Keratinocyte (primary cell): ENCODE measurements around the gene TBC1D30. TPM values are rescaled to one million over a fixed set of nuclear protein-coding genes. Genes with fewer than 3 reads are reported as not detected.

Source experiments
- DNase-seq: peaks from one replicate; pipeline ENCODE4 v3.0.0-alpha.2; 2011; ENCODE audit warnings: low read depth, missing footprints, low spot score
- FAIRE-seq: peaks from 2 replicates; lab custom pipeline; 2011; peaks lifted over from hg19 to GRCh38; lab: Jason Lieb, UNC
- H2AFZ ChIP-seq: 2 replicates; pipeline ENCODE4 v1.6.0; 2012; ENCODE audit warnings: low read length, control low read depth, inconsistent platforms; ENCODE audit not compliant: control insufficient read depth
- H3K27ac ChIP-seq: 2 replicates; pipeline ENCODE4 v1.5.1; 2011; ENCODE audit warnings: low read length; ENCODE audit not compliant: control insufficient read depth, insufficient read depth
- H3K27me3 ChIP-seq: 3 replicates; pipeline ENCODE4 v1.6.0; 2011; ENCODE audit warnings: low read length; ENCODE audit not compliant: control insufficient read depth, insufficient read depth; ENCODE audit errors: extremely low read depth
- H3K36me3 ChIP-seq, 2 experiments: 2 replicates in 1 of 2; 3 replicates in 1 of 2; pipeline ENCODE4 v1.5.1; 2011; ENCODE audit warnings: low read length in 2 of 2, mild to moderate bottlenecking in 1 of 2; ENCODE audit not compliant: control insufficient read depth in 2 of 2, insufficient read depth in 2 of 2; ENCODE audit errors: extremely low read depth in 1 of 2
- H3K4me1 ChIP-seq: 3 replicates; pipeline ENCODE4 v1.5.1; 2011; ENCODE audit warnings: low read length; ENCODE audit not compliant: control insufficient read depth, insufficient read depth; ENCODE audit errors: extremely low read depth
- H3K4me2 ChIP-seq: 3 replicates; pipeline ENCODE4 v1.6.0; 2011; ENCODE audit warnings: low read depth, low read length; ENCODE audit not compliant: control insufficient read depth, insufficient read depth; ENCODE audit errors: extremely low read depth
- H3K4me3 ChIP-seq, 3 experiments: fragments of 200-600 bp in 1 of 3; sonication (generic) in 1 of 3; 2 replicates in 2 of 3; 3 replicates in 1 of 3; pipeline ENCODE4 v1.5.1; 2011 to 2016; ENCODE audit warnings: low read length in 3 of 3, mild to moderate bottlenecking in 3 of 3, control low read depth in 2 of 3, inconsistent platforms in 1 of 3, low read depth in 1 of 3, mixed read lengths in 1 of 3, mixed run types in 1 of 3, moderate library complexity in 1 of 3; ENCODE audit not compliant: control insufficient read depth in 2 of 3, insufficient read depth in 2 of 3; ENCODE audit errors: extremely low read depth in 1 of 3
- H3K79me2 ChIP-seq: 2 replicates; pipeline ENCODE4 v1.6.0; 2012; ENCODE audit warnings: low read length; ENCODE audit not compliant: control insufficient read depth, insufficient read depth
- H3K9ac ChIP-seq: 3 replicates; pipeline ENCODE4 v1.6.0; 2011; ENCODE audit warnings: low read length; ENCODE audit not compliant: control insufficient read depth, insufficient read depth; ENCODE audit errors: extremely low read depth
- H3K9me1 ChIP-seq: 3 replicates; pipeline ENCODE4 v1.6.0; 2011; ENCODE audit warnings: low read length; ENCODE audit not compliant: control insufficient read depth, insufficient read depth; ENCODE audit errors: extremely low read depth
- H3K9me3 ChIP-seq: 2 replicates; pipeline ENCODE4 v1.5.1; 2012; ENCODE audit warnings: low read depth, low read length; ENCODE audit not compliant: control insufficient read depth
- H4K20me1 ChIP-seq: 3 replicates; pipeline ENCODE4 v1.6.0; 2011; ENCODE audit warnings: low read length; ENCODE audit not compliant: control insufficient read depth, insufficient read depth; ENCODE audit errors: extremely low read depth
- EZH2 ChIP-seq: IDR thresholded peaks from one replicate; pipeline ENCODE4 v1.6.1; 2012; ENCODE audit warnings: inconsistent platforms, mild to moderate bottlenecking, low read length, moderate library complexity
- dilution Hi-C: fragments of 300-500 bp; cut with MboI; formaldehyde crosslinking; loops from one replicate; pipeline ENCODE4 v1.7.0; 2020; ENCODE audit warnings: low sequenced_read_pairs; ENCODE audit not compliant: extremely low pct_ligation_motif_present
- polyA plus RNA-seq, 5 experiments: library from polyadenylated mRNA; depleted of rRNA in 3 of 5; stranded (reverse) in 3 of 5; stranded (forward) in 1 of 5; unstranded in 1 of 5; fragments of >200 nt; gene quantifications; 1 replicate in 1 of 5; 2 replicates in 3 of 5; 3 replicates in 1 of 5; pipeline versions ENCODE4 v1.2.1 to v1.2.3, GENCODE V29; 2011 to 2012; ENCODE audit warnings: missing spikeins in 2 of 5, low read depth in 1 of 5, low replicate concordance in 1 of 5
- TF ChIP-seq, protein P1 (sequence below), 3 experiments: IDR thresholded peaks in 1 of 3; conservative IDR thresholded peaks in 1 of 3; optimal IDR thresholded peaks in 1 of 3; 2 replicates in 2 of 3; 3 replicates in 1 of 3; pipeline versions ENCODE3 to v1.5.1; 2011; ENCODE audit warnings: low read length in 3 of 3, mild to moderate bottlenecking in 3 of 3, moderate library complexity in 2 of 3, control low read depth in 1 of 3, inconsistent platforms in 1 of 3; ENCODE audit not compliant: insufficient read depth in 2 of 3; ENCODE audit errors: extremely low read depth in 1 of 3

The TBC1D30 gene
- polyA plus RNA-seq, 1 donor (not counting 4 experiments of a cell fraction or from before 2014, with no cell fraction given): 0.50 TPM

DNA sequence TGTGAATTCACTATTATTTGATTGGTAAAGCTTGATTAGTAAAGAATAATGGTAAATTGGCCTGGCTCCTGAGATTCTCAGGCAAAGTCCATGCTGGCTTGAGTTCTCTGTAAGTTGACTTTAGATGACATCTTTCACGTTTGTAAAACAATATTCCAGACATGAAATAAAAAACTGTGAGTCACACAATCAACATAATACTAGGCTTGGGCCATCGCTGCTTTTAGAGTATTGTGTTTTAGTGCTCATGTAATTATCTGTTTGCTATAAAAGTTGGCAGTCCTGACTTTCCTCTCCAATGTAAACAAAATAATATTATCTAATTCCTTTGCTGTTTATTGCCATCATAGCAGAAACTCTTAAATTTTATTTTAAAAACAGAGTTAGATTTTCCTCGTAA is 3.9 kb upstream of the TBC1D30 start:
- peaks cover 4% of the 10 kb centered on the region for H4K20me1 ChIP-seq
- H3K9me3 ChIP-seq: no peaks in the 10 kb centered on the region
- H3K4me2 ChIP-seq: no peak overlapping the region
- FAIRE-seq (no peak), DNase-seq (no peak)
- no peak overlapping the region for H3K27ac ChIP-seq
- no peaks in the 10 kb centered on the region for H3K36me3 ChIP-seq
- H3K9ac ChIP-seq: no peak overlapping the region
- no peaks in the 10 kb centered on the region for H3K79me2 ChIP-seq
- TF ChIP-seq EZH2: no peak
- TF ChIP-seq, protein P1, sequence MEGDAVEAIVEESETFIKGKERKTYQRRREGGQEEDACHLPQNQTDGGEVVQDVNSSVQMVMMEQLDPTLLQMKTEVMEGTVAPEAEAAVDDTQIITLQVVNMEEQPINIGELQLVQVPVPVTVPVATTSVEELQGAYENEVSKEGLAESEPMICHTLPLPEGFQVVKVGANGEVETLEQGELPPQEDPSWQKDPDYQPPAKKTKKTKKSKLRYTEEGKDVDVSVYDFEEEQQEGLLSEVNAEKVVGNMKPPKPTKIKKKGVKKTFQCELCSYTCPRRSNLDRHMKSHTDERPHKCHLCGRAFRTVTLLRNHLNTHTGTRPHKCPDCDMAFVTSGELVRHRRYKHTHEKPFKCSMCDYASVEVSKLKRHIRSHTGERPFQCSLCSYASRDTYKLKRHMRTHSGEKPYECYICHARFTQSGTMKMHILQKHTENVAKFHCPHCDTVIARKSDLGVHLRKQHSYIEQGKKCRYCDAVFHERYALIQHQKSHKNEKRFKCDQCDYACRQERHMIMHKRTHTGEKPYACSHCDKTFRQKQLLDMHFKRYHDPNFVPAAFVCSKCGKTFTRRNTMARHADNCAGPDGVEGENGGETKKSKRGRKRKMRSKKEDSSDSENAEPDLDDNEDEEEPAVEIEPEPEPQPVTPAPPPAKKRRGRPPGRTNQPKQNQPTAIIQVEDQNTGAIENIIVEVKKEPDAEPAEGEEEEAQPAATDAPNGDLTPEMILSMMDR (optimal IDR thresholded peaks at IDR 0.05 in 1 of 3, IDR thresholded peaks at IDR 0.05 in 1 of 3, conservative IDR thresholded peaks at IDR 0.05 in 1 of 3; ENCODE audit: extremely low read depth in 1 of 3, insufficient read depth in 2 of 3, low read length in 3 of 3): no peak
- no peak overlapping the region for H3K4me3 ChIP-seq
- dilution Hi-C loops: no loop called here
- peaks cover 3% of the 10 kb centered on the region for H3K4me1 ChIP-seq
- H3K27me3 ChIP-seq: peaks cover 28% of the 10 kb centered on the region
- H3K9me1 ChIP-seq: no peaks in the 10 kb centered on the region
- no peak overlapping the region for H2AFZ ChIP-seq

DNA sequence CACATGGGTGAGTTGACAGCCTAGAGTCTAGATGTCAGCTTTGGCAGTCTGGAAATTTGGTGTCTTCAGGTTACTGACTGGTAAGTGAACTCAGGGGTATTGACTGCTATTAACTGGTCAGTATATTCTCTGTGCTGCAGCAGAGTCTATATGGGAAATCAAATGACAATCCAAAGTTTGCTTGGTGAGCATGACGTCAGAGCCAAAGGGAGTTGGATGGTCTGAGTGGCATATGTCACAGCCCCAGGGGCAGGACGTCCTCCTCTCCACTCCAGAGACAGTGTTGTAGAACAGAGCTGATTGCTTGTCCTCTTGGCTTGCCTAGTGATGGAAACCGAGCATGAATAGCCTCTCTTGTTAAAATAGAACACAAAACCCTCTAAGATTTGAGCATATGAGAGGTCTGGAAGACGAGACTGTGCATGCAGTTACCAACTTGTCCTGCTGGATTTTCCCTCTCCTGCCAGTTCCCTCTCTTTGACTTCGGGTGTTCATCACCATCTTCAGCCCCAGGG is 3.3 kb upstream of the TBC1D30 start:
- H3K9me3 ChIP-seq: no peaks in the 10 kb centered on the region
- no peaks in the 10 kb centered on the region for H3K9me1 ChIP-seq
- H3K4me2 ChIP-seq: no peak overlapping the region
- no peak overlapping the region for H2AFZ ChIP-seq
- TF ChIP-seq EZH2: no peak
- H3K4me1 ChIP-seq: peaks cover 3% of the 10 kb centered on the region
- no peak overlapping the region for H3K4me3 ChIP-seq
- H3K27me3 ChIP-seq: peaks cover 33% of the 10 kb centered on the region
- H3K27ac ChIP-seq: no peak overlapping the region
- H4K20me1 ChIP-seq: peaks cover 6% of the 10 kb centered on the region
- DNase-seq (no peak), FAIRE-seq (no peak)
- no peak overlapping the region for H3K9ac ChIP-seq
- H3K36me3 ChIP-seq: no peaks in the 10 kb centered on the region
- H3K79me2 ChIP-seq: no peaks in the 10 kb centered on the region
- dilution Hi-C loops: no loop called here

DNA sequence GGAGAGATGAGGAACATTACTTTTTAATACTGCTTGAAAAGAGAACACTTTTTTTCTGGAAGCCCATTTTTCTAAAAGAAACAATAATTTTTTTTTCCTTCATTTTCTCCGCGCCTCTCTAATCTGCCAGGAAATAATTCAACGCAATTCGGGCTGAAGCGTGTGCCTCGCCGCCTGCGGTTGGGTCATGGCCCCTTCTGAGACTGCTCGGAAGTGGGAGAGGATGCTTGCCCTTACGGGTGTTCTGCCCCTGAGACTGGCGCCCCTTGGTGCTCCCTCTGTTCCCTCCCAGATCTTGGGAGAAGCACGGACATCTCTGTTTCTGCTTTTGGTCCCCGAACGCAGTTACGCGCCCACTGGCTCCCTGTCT is 332 bp upstream of the TBC1D30 start:
- peaks cover 43% of the 10 kb centered on the region for H3K27me3 ChIP-seq
- no peak for DNase-seq
- dilution Hi-C loops: no loop called here

More for the DNA sequence above, 332 bp upstream of the TBC1D30 start:
- Histone ChIP-seq H3K4me1 (peaks cover 3% of the 10 kb centered on the region), H3K9me3 (no peaks in the 10 kb centered on the region), H3K36me3 (no peaks in the 10 kb centered on the region), H2AFZ (peak overlapping the region; percentile 32), H3K9ac (no peak overlapping the region), H4K20me1 (peaks cover 6% of the 10 kb centered on the region), H3K4me3 (peak overlapping the region; percentile 12 to 50 (median 17)), H3K9me1 (no peaks in the 10 kb centered on the region), H3K79me2 (no peaks in the 10 kb centered on the region), H3K27ac (no peak overlapping the region), H3K4me2 (peak overlapping the region; percentile 68)
- no peak for FAIRE-seq
- TF ChIP-seq EZH2: no peak
- TF ChIP-seq, protein P1 (optimal IDR thresholded peaks at IDR 0.05 in 1 of 3, IDR thresholded peaks at IDR 0.05 in 1 of 3, conservative IDR thresholded peaks at IDR 0.05 in 1 of 3; ENCODE audit: extremely low read depth in 1 of 3, insufficient read depth in 2 of 3, low read length in 3 of 3): no peak
